IMR-90 (cell line): ENCODE data around the gene NATD1. TPM values are rescaled to one million over a fixed set of nuclear protein-coding genes. Genes with fewer than 3 reads are reported as not detected.

Source experiments
- ATAC-seq: fragments of 200-7000 bp; cut with Tn5 transposase; 2 replicates; pipeline ENCODE4 v1.9.1; 2020; ENCODE audit warnings: low read depth, mild to moderate bottlenecking, moderate library complexity
- BruUV-seq: library from RNA; stranded (reverse); fragments of 400-500 nt; replicated peaks from 2 replicates; lab custom pipeline; 2021; lab: Mats Ljungman, UMichigan
- CTCF ChIA-PET: fragments of 300-600 bp; formaldehyde crosslinking; extraction: SDS; loops from one replicate; lab custom pipeline; 2021; ENCODE audit warnings: antibody characterized with exemption; lab: Yijun Ruan, JAX
- POLR2A ChIA-PET: fragments of 300-600 bp; sonication (Branson Sonifier 250); formaldehyde crosslinking; loops from one replicate; lab custom pipeline; 2022; ENCODE audit warnings: antibody characterized with exemption; ENCODE audit not compliant: unreplicated experiment; lab: Charles Lee
- DNase-seq: peaks from one replicate; pipeline ENCODE4 v3.0.0; 2013
- H2AFZ ChIP-seq: replicated peaks from 2 replicates; pipeline ENCODE3; 2013; ENCODE audit warnings: low read length, mild to moderate bottlenecking; ENCODE audit not compliant: poor library complexity
- H2AK5ac ChIP-seq: 2 replicates; pipeline ENCODE4 v1.6.1; 2013; ENCODE audit warnings: low read depth, low read length, inconsistent platforms
- H2AK9ac ChIP-seq: replicated peaks from 2 replicates; pipeline ENCODE3; 2013; ENCODE audit warnings: mild to moderate bottlenecking, low read depth, low read length, moderate library complexity; ENCODE audit not compliant: poor library complexity
- H2BK120ac ChIP-seq: 2 replicates; pipeline ENCODE4 v1.6.1; 2013; ENCODE audit warnings: low read depth, low read length, inconsistent platforms
- H2BK15ac ChIP-seq: 3 replicates; pipeline ENCODE4 v1.6.1; 2013; ENCODE audit warnings: low read depth, low read length, inconsistent platforms
- H2BK20ac ChIP-seq: 2 replicates; pipeline ENCODE4 v1.6.1; 2013; ENCODE audit warnings: low read depth, mild to moderate bottlenecking, inconsistent platforms, low read length, moderate library complexity
- H2BK5ac ChIP-seq: 2 replicates; pipeline ENCODE4 v1.6.1; 2013; ENCODE audit warnings: mild to moderate bottlenecking, low read depth, low read length, inconsistent platforms; ENCODE audit not compliant: poor library complexity, severe bottlenecking
- H3K14ac ChIP-seq: replicated peaks from 2 replicates; pipeline ENCODE4 v1.6.1; 2013; ENCODE audit warnings: low read depth, low read length, inconsistent platforms
- H3K18ac ChIP-seq: 2 replicates; pipeline ENCODE4 v1.6.1; 2013; ENCODE audit warnings: low read depth, low read length, control low read depth
- H3K23ac ChIP-seq: 2 replicates; pipeline ENCODE4 v1.6.1; 2013; ENCODE audit warnings: low read depth, low read length, inconsistent platforms
- H3K27ac ChIP-seq: 2 replicates; pipeline ENCODE4 v1.5.1; 2013; ENCODE audit warnings: mild to moderate bottlenecking, control low read depth, low read length; ENCODE audit not compliant: insufficient read depth
- H3K27me3 ChIP-seq: 2 replicates; pipeline ENCODE4 v1.6.1; 2013; ENCODE audit warnings: low read length; ENCODE audit not compliant: control insufficient read depth, insufficient read depth
- H3K36me3 ChIP-seq: 2 replicates; pipeline ENCODE4 v1.6.1; 2013; ENCODE audit warnings: low read length, mixed read lengths; ENCODE audit not compliant: control insufficient read depth, insufficient read depth
- H3K4ac ChIP-seq: 2 replicates; pipeline ENCODE4 v1.6.1; 2013; ENCODE audit warnings: low read depth, low read length, inconsistent platforms
- H3K4me1 ChIP-seq: 2 replicates; pipeline ENCODE4 v1.6.1; 2013; ENCODE audit warnings: low read length, mixed read lengths; ENCODE audit not compliant: control insufficient read depth, insufficient read depth
- H3K4me2 ChIP-seq: 2 replicates; pipeline ENCODE4 v1.6.1; 2013; ENCODE audit warnings: low read depth, mild to moderate bottlenecking, control low read depth, low read length, moderate library complexity
- H3K4me3 ChIP-seq: 2 replicates; pipeline ENCODE4 v1.5.1; 2013; ENCODE audit warnings: low read depth, mild to moderate bottlenecking, control low read depth, low read length, moderate library complexity; ENCODE audit not compliant: insufficient read depth
- H3K56ac ChIP-seq: 2 replicates; pipeline ENCODE4 v1.6.1; 2013; ENCODE audit warnings: low read length, inconsistent platforms; ENCODE audit not compliant: insufficient read depth; ENCODE audit errors: extremely low read depth
- H3K79me1 ChIP-seq, 2 experiments: 2 replicates each; pipeline ENCODE4 v1.6.1; 2013; ENCODE audit warnings: low read length in 2 of 2, inconsistent platforms in 1 of 2, low read depth in 1 of 2
- H3K9ac ChIP-seq: 2 replicates; pipeline ENCODE4 v1.6.1; 2013; ENCODE audit warnings: low read depth, low read length, control low read depth
- H3K9me1 ChIP-seq: 2 replicates; pipeline ENCODE4 v1.6.1; 2013; ENCODE audit warnings: low read length, inconsistent platforms; ENCODE audit not compliant: insufficient read depth
- H3K9me3 ChIP-seq: 2 replicates; pipeline ENCODE4 v1.6.1; 2013; ENCODE audit warnings: low read length; ENCODE audit not compliant: control insufficient read depth, insufficient read depth
- H4K20me1 ChIP-seq: 2 replicates; pipeline ENCODE4 v1.6.1; 2013; ENCODE audit warnings: low read length, inconsistent platforms; ENCODE audit not compliant: insufficient read depth
- H4K5ac ChIP-seq: 2 replicates; pipeline ENCODE4 v1.6.1; 2013; ENCODE audit warnings: mild to moderate bottlenecking, low read depth, low read length, control low read depth
- H4K8ac ChIP-seq, 2 experiments: 2 replicates each; pipeline ENCODE4 v1.6.1; 2013; ENCODE audit warnings: low read depth in 2 of 2, low read length in 2 of 2, control low read depth in 1 of 2, inconsistent platforms in 1 of 2
- H4K91ac ChIP-seq: 2 replicates; pipeline ENCODE4 v1.6.1; 2013; ENCODE audit warnings: low read depth, low read length, inconsistent platforms; ENCODE audit not compliant: insufficient read depth
- BHLHE40 ChIP-seq: fragments of 150-350 bp; IDR thresholded peaks from 2 replicates; pipeline ENCODE4 v1.6.1; 2016; ENCODE audit warnings: mild to moderate bottlenecking, low read depth, low read length
- CHD1 ChIP-seq: IDR thresholded peaks from 2 replicates; pipeline ENCODE4 v1.6.1; 2012; ENCODE audit warnings: low read depth, low read length, improper control_type of control experiment
- CTCF ChIP-seq: conservative IDR thresholded peaks from 2 replicates; pipeline ENCODE4 v1.5.1; 2012; ENCODE audit warnings: mild to moderate bottlenecking, low read depth, low read length, improper control_type of control experiment
- ELK1 ChIP-seq: fragments of 150-350 bp; IDR thresholded peaks from 2 replicates; pipeline ENCODE4 v1.6.1; 2016; ENCODE audit warnings: low read depth, mild to moderate bottlenecking, low read length, moderate library complexity, borderline replicate concordance
- FOS ChIP-seq: fragments of 150-350 bp; IDR thresholded peaks from 2 replicates; pipeline ENCODE4 v1.6.1; 2016; ENCODE audit warnings: low read depth, low read length
- MAFK ChIP-seq: IDR thresholded peaks from 2 replicates; pipeline ENCODE4 v1.6.1; 2012; ENCODE audit warnings: low read depth, low read length, improper control_type of control experiment
- MAZ ChIP-seq: IDR thresholded peaks from 2 replicates; pipeline ENCODE4 v1.6.1; 2012; ENCODE audit warnings: low read depth, mild to moderate bottlenecking, low read length, improper control_type of control experiment, moderate library complexity, borderline replicate concordance
- MXI1 ChIP-seq: IDR thresholded peaks from 2 replicates; pipeline ENCODE4 v1.6.1; 2012; ENCODE audit warnings: low read depth, mild to moderate bottlenecking, low read length, moderate library complexity, borderline replicate concordance
- NFE2L2 ChIP-seq: fragments of 150-350 bp; IDR thresholded peaks from 2 replicates; pipeline ENCODE4 v1.6.1; 2016; ENCODE audit warnings: low read depth, mild to moderate bottlenecking, low read length
- POLR2A ChIP-seq: IDR thresholded peaks from 2 replicates; pipeline ENCODE4 v1.6.1; 2012; ENCODE audit warnings: mild to moderate bottlenecking, low read depth, low read length
- RAD21 ChIP-seq: IDR thresholded peaks from 2 replicates; pipeline ENCODE4 v1.6.1; 2012; ENCODE audit warnings: low read length, improper control_type of control experiment
- RCOR1 ChIP-seq: IDR thresholded peaks from 2 replicates; pipeline ENCODE4 v1.6.1; 2012; ENCODE audit warnings: mild to moderate bottlenecking, low read length, improper control_type of control experiment; ENCODE audit not compliant: insufficient replicate concordance
- RFX5 ChIP-seq: IDR thresholded peaks from 2 replicates; pipeline ENCODE4 v1.8.0; 2012; ENCODE audit warnings: low read depth, mild to moderate bottlenecking, low read length, moderate library complexity
- SMC3 ChIP-seq: fragments of 150-350 bp; IDR thresholded peaks from 2 replicates; pipeline ENCODE4 v1.6.1; 2016; ENCODE audit warnings: low read depth, mild to moderate bottlenecking, antibody characterized with exemption, low read length, moderate library complexity
- USF2 ChIP-seq: fragments of 150-350 bp; IDR thresholded peaks from 2 replicates; pipeline ENCODE4 v1.6.1; 2017; ENCODE audit warnings: mild to moderate bottlenecking, antibody characterized with exemption, low read length, low read depth
- WGBS, 2 experiments: methylation state at CpG; one replicate each; pipeline versions ENCODE4 v1.1.5 to v1.1.7; 2013; ENCODE audit warnings: missing lambda C conversion rate in 2 of 2; ENCODE audit not compliant: insufficient read length in 1 of 2; ENCODE audit errors: extremely low coverage in 2 of 2; 5-methylcytosine and 5-hydroxymethylcytosine counted together
- dilution Hi-C: fragments of 300-500 bp; cut with HindIII; formaldehyde crosslinking; loops from one replicate; pipeline ENCODE4 v1.14.3; 2018; ENCODE audit warnings: low sequenced_read_pairs; ENCODE audit not compliant: unreplicated experiment
- in situ Hi-C: fragments of 300-500 bp; cut with MboI; formaldehyde crosslinking; loops from 3 replicates; pipeline ENCODE4 v1.14.3; 2019; ENCODE audit warnings: low sequenced_read_pairs, inconsistent platforms, mixed read lengths
- intact Hi-C: fragments of 100-400 bp; cut with micrococcal nuclease; formaldehyde crosslinking; loops from 2 replicates; pipeline ENCODE4 v1.10.0; 2022
- polyA plus RNA-seq, 3 experiments: library from polyadenylated mRNA; depleted of rRNA; stranded (reverse); fragments of >200 nt; gene quantifications; 2 replicates each; pipeline ENCODE4 v1.2.3, GENCODE V29; 2012; ENCODE audit warnings: low replicate concordance in 1 of 3
- total RNA-seq: library from RNA; depleted of rRNA; stranded (reverse); fragments of >200 nt; gene quantifications from 2 replicates; pipeline ENCODE4 v1.2.3, GENCODE V29; 2012

NATD1 gene
- total and polyA plus RNA-seq, 2 of the 4 experiments (the other 2 are of a cell fraction): 0.90 to 4.3 TPM

GRCh38 chr17:21200590-21201297 is 52.5 kb downstream of the NATD1 start:
- 87% methylated on average over 8 of the region's 15 CpGs; no CpG with 5 or more reads in 1 of the 2 experiments for WGBS, 2 experiments
- in situ Hi-C loops (no loop called here), intact Hi-C loops (no loop called here), dilution Hi-C loops (no loop called here)
- CTCF ChIA-PET: interaction anchor here (0.5 kb wide), 1 partner anchor 34 kb away, joined by 3 read pairs; no protein-coding TSS in a partner anchor
- no peak overlapping the region for H2BK120ac ChIP-seq
- no peaks in the 10 kb centered on the region for H3K27me3 ChIP-seq
- no peak overlapping the region for H3K4me2 ChIP-seq
- no peaks in the 10 kb centered on the region for H3K9me3 ChIP-seq
- H3K9me1 ChIP-seq: peaks cover 24% of the 10 kb centered on the region; the same call in 1 of the 2 replicates
- no peak overlapping the region for H4K8ac ChIP-seq
- H3K4ac ChIP-seq: no peak overlapping the region
- H4K5ac ChIP-seq: no peak overlapping the region
- no peak overlapping the region for H2BK5ac ChIP-seq
- no peak overlapping the region for H3K23ac ChIP-seq
- H2AK5ac ChIP-seq: no peak overlapping the region
- no peak overlapping the region for H3K27ac ChIP-seq
- H4K20me1 ChIP-seq: peaks cover 89% of the 10 kb centered on the region
- H2AFZ ChIP-seq: no peak overlapping the region
- no peak overlapping the region for H3K56ac ChIP-seq
- H3K4me1 ChIP-seq: peaks cover 2% of the 10 kb centered on the region; the same call in 1 of the 2 replicates
- no peak overlapping the region for H3K18ac ChIP-seq
- H3K79me1 ChIP-seq: peaks cover 17 to 88% of the 10 kb centered on the region in 2 experiments
- H3K9ac ChIP-seq: no peak overlapping the region
- no peak overlapping the region for H2BK20ac ChIP-seq
- DNase-seq: no peak
- no peak overlapping the region for H2AK9ac ChIP-seq
- H3K14ac ChIP-seq: no peak overlapping the region
- no TSS peak for BruUV-seq
- no peak overlapping the region for H3K4me3 ChIP-seq
- no peak overlapping the region for H4K91ac ChIP-seq
- no peak overlapping the region for H2BK15ac ChIP-seq
- no peak for ATAC-seq
- POLR2A ChIA-PET: no interaction called here
- peaks cover 26% of the 10 kb centered on the region for H3K36me3 ChIP-seq
- TF ChIP-seq CHD1 (no peak), NFE2L2 (no peak), CTCF (no peak), MAZ (no peak), USF2 (no peak), RCOR1 (no peak), RFX5 (no peak), FOS (no peak), RAD21 (no peak), SMC3 (no peak), ELK1 (no peak), BHLHE40 (no peak), MXI1 (no peak), POLR2A (no peak), MAFK (no peak)
